MCF 10A (cell line): ENCODE data around the gene CCDC60. TPM values are rescaled to one million over a fixed set of nuclear protein-coding genes. Genes with fewer than 3 reads are reported as not detected.

Experiments
- BruUV-seq: library from RNA; stranded (reverse); fragments of 400-500 nt; replicated peaks from 2 replicates; lab custom pipeline; 2021; lab: Mats Ljungman, UMichigan
- CTCF ChIA-PET: fragments of 300-600 bp; sonication (Branson Sonifier 250); formaldehyde crosslinking; extraction: SDS; loops from one replicate; lab custom pipeline; 2021; ENCODE audit warnings: antibody characterized with exemption, inconsistent platforms; lab: Yijun Ruan, JAX
- POLR2A ChIA-PET: fragments of 300-600, 350-650 bp; sonication (Branson Sonifier 250); formaldehyde crosslinking; extraction: SDS; loops from one replicate; lab custom pipeline; 2020; ENCODE audit warnings: antibody characterized with exemption, inconsistent platforms; lab: Yijun Ruan, JAX
- DNase-seq: peaks from one replicate; pipeline ENCODE4 v3.0.0-alpha.2; 2018; ENCODE audit not compliant: unreplicated experiment
- H3K27ac Mint-ChIP-seq: one replicate; pipeline ENCODE4 v1.8.0; 2022; ENCODE audit warnings: mild to moderate bottlenecking, low read depth, mixed read lengths; ENCODE audit not compliant: unreplicated experiment
- H3K27me3 Mint-ChIP-seq: one replicate; pipeline ENCODE4 v1.8.0; 2022; ENCODE audit warnings: mixed read lengths; ENCODE audit not compliant: insufficient read depth, unreplicated experiment
- H3K36me3 Mint-ChIP-seq: one replicate; pipeline ENCODE4 v1.8.0; 2022; ENCODE audit warnings: mild to moderate bottlenecking, moderate library complexity, mixed read lengths; ENCODE audit not compliant: insufficient read depth, unreplicated experiment
- H3K4me1 Mint-ChIP-seq: one replicate; pipeline ENCODE4 v1.8.0; 2022; ENCODE audit warnings: mixed read lengths; ENCODE audit not compliant: insufficient read depth, unreplicated experiment
- H3K4me3 Mint-ChIP-seq: one replicate; pipeline ENCODE4 v1.8.0; 2022; ENCODE audit warnings: mild to moderate bottlenecking, moderate library complexity, mixed read lengths; ENCODE audit not compliant: unreplicated experiment
- H3K9me3 Mint-ChIP-seq: one replicate; pipeline ENCODE4 v1.8.0; 2022; ENCODE audit warnings: mixed read lengths; ENCODE audit not compliant: unreplicated experiment
- intact Hi-C: fragments of 100-400 bp; cut with micrococcal nuclease; formaldehyde crosslinking; loops from 2 replicates; pipeline ENCODE4 v1.14.1; 2022
- total RNA-seq: library from RNA; stranded (reverse); gene quantifications from 2 replicates; pipeline ENCODE4 v1.2.3, GENCODE V29; 2022
- TF ChIP-seq, protein P1 (sequence below): fragments of 200-600 bp; IDR thresholded peaks from one replicate; pipeline ENCODE4 v1.8.0; 2022; ENCODE audit warnings: antibody characterized with exemption, mild to moderate bottlenecking; ENCODE audit not compliant: unreplicated experiment

Gene CCDC60
- total RNA-seq, 1 experiment from 2014 or later, result not detected

- Mint-ChIP-seq H3K36me3 (peaks cover 6% of the 10 kb centered on the region), H3K4me3 (no peak overlapping the region), H3K9me3 (peaks cover 7% of the 10 kb centered on the region), H3K27me3 (peaks cover 59% of the 10 kb centered on the region), H3K27ac (no peak overlapping the region), H3K4me1 (no peaks in the 10 kb centered on the region)
- no TSS peak for BruUV-seq
- no peak for DNase-seq
- CTCF ChIA-PET, result interaction anchor here (0.6 to 7.2 kb wide), 7 partner anchors 10 to 1168 kb away, joined by 3 to 72 read pairs (median 5); partner anchors contain the start of gene SUDS3
- TF ChIP-seq, protein P1, sequence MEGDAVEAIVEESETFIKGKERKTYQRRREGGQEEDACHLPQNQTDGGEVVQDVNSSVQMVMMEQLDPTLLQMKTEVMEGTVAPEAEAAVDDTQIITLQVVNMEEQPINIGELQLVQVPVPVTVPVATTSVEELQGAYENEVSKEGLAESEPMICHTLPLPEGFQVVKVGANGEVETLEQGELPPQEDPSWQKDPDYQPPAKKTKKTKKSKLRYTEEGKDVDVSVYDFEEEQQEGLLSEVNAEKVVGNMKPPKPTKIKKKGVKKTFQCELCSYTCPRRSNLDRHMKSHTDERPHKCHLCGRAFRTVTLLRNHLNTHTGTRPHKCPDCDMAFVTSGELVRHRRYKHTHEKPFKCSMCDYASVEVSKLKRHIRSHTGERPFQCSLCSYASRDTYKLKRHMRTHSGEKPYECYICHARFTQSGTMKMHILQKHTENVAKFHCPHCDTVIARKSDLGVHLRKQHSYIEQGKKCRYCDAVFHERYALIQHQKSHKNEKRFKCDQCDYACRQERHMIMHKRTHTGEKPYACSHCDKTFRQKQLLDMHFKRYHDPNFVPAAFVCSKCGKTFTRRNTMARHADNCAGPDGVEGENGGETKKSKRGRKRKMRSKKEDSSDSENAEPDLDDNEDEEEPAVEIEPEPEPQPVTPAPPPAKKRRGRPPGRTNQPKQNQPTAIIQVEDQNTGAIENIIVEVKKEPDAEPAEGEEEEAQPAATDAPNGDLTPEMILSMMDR, result no peak
- POLR2A ChIA-PET, result no interaction called here
- intact Hi-C loops, result loop anchor here (5.0 to 10.0 kb wide), 3 partner anchors 104 to 1674 kb away; no protein-coding TSS in a partner anchor
Measured at GRCh38 chr12:119546340-119546739, 211.8 kb downstream of the CCDC60 start.

GRCh38 chr12:119547001-119547400, 212.5 kb downstream of the CCDC60 start:
- intact Hi-C loops, result loop anchor here (5.0 to 10.0 kb wide), 3 partner anchors 105 to 1675 kb away; no protein-coding TSS in a partner anchor
- ChIA-PET POLR2A (no interaction called here), CTCF (interaction anchor here (0.7 to 7.2 kb wide), 8 partner anchors 102 to 1169 kb away, joined by 3 to 72 read pairs (median 5); partner anchors contain the start of gene SUDS3)
- DNase-seq, result no peak
- no TSS peak for BruUV-seq
- H3K4me1 Mint-ChIP-seq, result no peaks in the 10 kb centered on the region
- no peak overlapping the region for H3K4me3 Mint-ChIP-seq
- H3K9me3 Mint-ChIP-seq, result peaks cover 4% of the 10 kb centered on the region
- H3K36me3 Mint-ChIP-seq, result peaks cover 6% of the 10 kb centered on the region
- H3K27me3 Mint-ChIP-seq, result peaks cover 65% of the 10 kb centered on the region
- TF ChIP-seq, protein P1, result no peak
- no peak overlapping the region for H3K27ac Mint-ChIP-seq

DNA sequence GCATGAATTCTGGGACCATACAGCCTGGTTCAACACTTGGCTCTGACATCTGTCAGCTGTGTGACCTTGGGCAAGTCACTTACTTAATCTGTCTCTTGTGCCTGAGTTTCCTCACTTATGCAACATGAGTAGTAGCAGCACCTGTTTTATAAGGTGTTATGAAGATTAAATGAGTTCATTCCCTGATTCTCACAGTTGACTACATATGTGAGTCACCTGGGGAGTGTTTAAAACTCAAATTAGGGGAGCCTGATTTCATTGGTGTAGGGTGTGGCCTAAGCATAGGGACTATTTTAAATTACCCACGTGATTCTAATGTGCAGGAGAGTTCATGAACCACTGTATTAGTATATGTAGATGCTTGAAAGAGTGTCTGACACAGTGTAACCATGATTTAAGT, 222.3 kb downstream of the CCDC60 start:
- intact Hi-C loops, result no loop called here
- POLR2A ChIA-PET, result interaction anchor here (0.6 kb wide), 1 partner anchor 810 kb away, joined by 3 read pairs; no protein-coding TSS in a partner anchor
- peaks cover 17% of the 10 kb centered on the region for H3K27me3 Mint-ChIP-seq
- H3K36me3 Mint-ChIP-seq, result no peaks in the 10 kb centered on the region
- CTCF ChIA-PET, result interaction anchor here (2.4 kb wide), 1 partner anchor 12 kb away, joined by 10 read pairs; no protein-coding TSS in a partner anchor
- H3K4me1 Mint-ChIP-seq, result no peaks in the 10 kb centered on the region
- TF ChIP-seq, protein P1, result no peak
- BruUV-seq, result no TSS peak
- H3K27ac Mint-ChIP-seq, result no peak overlapping the region
- no peak overlapping the region for H3K4me3 Mint-ChIP-seq
- H3K9me3 Mint-ChIP-seq, result no peaks in the 10 kb centered on the region
- peak; percentile 5 for DNase-seq

GRCh38 chr12:119565404-119565803, 230.9 kb downstream of the CCDC60 start:
- ChIA-PET CTCF (no interaction called here), POLR2A (no interaction called here)
- no TSS peak for BruUV-seq
- Mint-ChIP-seq H3K4me1 (no peaks in the 10 kb centered on the region), H3K27me3 (no peaks in the 10 kb centered on the region), H3K4me3 (no peak overlapping the region), H3K9me3 (no peaks in the 10 kb centered on the region), H3K27ac (no peak overlapping the region), H3K36me3 (no peaks in the 10 kb centered on the region)
- intact Hi-C loops, result no loop called here
- no peak for DNase-seq
- TF ChIP-seq, protein P1, result no peak
